Hematopoietic multipotent progenitor cell (in vitro differentiated cells): Measurements from ENCODE around the gene SPIRE2. TPM values are rescaled to one million over a fixed set of nuclear protein-coding genes. Genes with fewer than 3 reads are reported as not detected.
"Not testable (repeated sequence)": the region's sequence is repeated elsewhere in the genome, so short reads cannot be mapped to it uniquely, and the experiment has no call there.

Experiments
- DNase-seq, 3 donors: peaks; one replicate each; pipeline ENCODE4 v3.0.0-alpha.2; 2011 to 2015; ENCODE audit warnings: low read depth in 2 of 3, low spot score in 2 of 3
- total RNA-seq: library from RNA; depleted of rRNA; stranded (reverse); fragments of >200 nt; gene quantifications from one replicate; pipeline ENCODE4 v1.2.3, GENCODE V29; 2012

The SPIRE2 gene
- 0.54 TPM for total RNA-seq

- DNase-seq = peak; percentile 46 to 83 (median 83)
Observed at GRCh38 chr16:89828199-89828869, at the start of gene SPIRE2. SPIRE2 (plus strand) TSS chr16:89828475; CDS start chr16:89828551, 76 bp downstream.

GRCh38 chr16:89779231-89779908 is 48.9 kb upstream of the SPIRE2 start:
- DNase-seq = no peak

- no peak for DNase-seq
Observed at GRCh38 chr16:89779909-89780305, 48.4 kb upstream of the SPIRE2 start.

DNA sequence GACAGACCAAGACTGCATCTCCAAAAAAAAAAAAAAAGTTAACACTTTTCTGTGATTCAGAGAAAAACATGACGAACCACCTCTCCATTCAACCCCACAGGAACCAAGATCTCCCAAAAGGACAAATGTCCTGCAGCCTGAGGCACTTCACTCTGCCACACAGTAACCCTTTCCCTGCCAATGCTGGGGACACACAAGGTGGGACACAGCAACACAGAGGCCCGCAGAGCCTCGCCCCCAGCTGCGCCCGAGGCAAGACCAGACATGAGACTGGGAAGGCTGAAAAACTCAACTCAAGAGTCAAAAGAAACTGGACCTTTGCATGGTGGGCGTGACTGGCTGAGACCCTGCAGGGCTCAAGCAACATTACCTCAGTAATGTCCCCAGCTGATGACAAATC is 45.8 kb upstream of the SPIRE2 start:
- no peak for DNase-seq

DNA sequence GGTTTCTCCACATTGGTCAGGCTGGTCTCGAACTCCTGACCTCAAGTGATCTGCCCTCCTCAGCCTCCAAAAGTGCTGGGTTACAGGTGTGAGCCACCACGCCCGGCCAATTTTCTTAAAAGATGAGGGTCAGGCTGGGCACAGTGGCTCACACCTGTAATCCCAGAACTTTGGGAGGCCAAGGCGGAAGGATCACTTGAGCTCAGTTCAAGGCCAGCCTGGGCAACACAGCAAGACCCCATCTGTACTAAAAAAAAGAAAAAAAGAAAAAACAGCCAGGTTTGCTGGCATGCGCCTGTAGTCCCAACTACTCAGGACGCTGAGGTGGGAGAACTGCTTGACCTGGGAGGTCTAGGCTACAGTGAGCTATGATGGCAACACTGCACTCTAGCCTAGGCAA is 44.3 kb upstream of the SPIRE2 start:
- not testable (repeated sequence) for DNase-seq

- no peak for DNase-seq
Observed at GRCh38 chr16:89784406-89784805, 43.9 kb upstream of the SPIRE2 start.

DNA sequence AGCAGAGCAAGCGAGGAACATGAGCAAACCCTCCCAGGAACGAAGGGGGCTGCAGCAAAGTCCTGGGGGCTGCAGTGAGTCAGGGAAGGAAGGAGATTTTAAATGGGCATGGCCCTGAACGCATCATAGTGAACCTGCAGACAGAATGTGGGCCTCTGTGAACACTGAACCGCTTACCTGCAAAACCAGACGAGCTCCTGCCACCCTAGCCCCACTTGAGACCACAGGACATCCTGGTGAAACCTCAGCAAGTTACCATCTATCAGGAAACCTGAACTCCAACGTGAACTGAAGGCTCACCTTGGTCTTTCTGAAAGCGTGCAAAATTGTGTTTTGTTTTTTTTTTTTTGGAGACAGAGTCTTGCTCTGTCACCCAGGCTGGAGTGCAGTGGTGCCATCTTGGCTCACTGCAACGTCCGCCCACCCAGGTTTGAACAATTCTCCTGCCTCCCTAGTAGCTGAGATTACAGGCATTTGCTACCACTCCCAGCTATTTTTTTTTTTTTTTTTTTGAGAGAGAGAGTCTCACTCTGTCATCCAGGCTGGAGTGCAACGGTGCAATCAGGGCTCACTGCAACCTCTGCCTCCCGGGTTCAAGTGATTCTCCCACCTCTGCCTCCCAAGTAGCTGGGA is 42.6 kb upstream of the SPIRE2 start:
- no peak for DNase-seq

GRCh38 chr16:89786474-89787364 is 41.6 kb upstream of the SPIRE2 start:
- DNase-seq = no peak

DNA sequence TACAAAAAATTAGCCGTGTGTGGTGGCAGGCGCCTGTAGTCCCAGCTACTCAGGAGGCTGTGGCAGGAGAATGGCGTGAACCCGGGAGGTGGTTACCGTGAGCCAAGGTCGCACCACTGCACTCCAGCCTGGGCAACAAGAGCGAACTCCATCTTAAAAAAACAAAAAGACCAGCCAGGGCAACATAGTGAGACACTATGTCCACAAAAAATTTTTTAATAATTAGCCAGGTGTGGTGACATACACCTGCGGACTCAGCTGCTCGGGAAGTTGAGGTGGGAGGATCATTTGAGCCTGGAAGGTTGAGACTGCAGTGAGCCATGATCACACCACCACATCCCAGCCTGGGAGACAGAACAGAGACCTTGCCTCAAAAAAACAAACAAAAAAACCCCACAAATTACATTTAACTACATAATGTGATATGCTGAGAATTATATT is 40.9 kb upstream of the SPIRE2 start:
- no peak for DNase-seq

DNA sequence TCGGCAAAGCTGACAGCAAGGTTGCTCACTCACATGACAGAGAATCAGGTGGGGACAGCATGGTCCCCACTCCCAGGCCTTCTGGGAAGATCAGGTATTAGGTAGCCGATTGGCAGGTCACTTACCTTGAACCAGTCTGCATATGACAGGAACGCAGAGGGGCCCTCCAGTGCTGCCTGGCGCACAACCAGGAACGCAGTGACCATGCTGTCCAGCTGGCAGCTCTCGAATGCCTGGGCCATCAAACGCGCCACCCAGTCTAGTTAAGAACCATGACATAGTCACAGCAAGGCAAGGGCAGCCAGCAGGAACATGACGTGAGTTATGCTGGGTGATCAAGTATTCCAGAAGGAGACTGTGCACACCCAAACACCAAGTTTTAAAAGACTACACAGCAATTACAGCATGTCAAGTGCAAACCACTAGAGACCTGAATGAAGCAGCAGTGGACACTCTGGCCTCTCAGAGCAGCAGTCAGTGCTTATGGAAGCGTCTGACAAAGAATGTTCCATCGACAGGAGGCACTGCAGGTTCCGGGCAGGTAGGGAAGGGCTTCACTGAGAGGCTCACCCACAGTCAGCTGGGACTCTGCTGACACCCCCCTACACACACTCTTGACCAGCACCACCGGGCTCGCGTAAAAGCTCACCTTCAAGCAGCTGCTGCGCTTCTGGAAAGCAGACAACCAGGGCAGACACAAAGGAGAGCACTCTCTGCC is 36.8 kb upstream of the SPIRE2 start:
- DNase-seq = no peak

GRCh38 chr16:89793092-89793491 is 35.2 kb upstream of the SPIRE2 start:
- peak in 2 of 3 donors; percentile 13 to 31 for DNase-seq

GRCh38 chr16:89793955-89794354 is 34.3 kb upstream of the SPIRE2 start:
- DNase-seq = no peak

GRCh38 chr16:89795676-89796075 is 32.6 kb upstream of the SPIRE2 start:
- DNase-seq = no peak

- no peak for DNase-seq
Observed at GRCh38 chr16:89796104-89796503, 32.2 kb upstream of the SPIRE2 start.

DNA sequence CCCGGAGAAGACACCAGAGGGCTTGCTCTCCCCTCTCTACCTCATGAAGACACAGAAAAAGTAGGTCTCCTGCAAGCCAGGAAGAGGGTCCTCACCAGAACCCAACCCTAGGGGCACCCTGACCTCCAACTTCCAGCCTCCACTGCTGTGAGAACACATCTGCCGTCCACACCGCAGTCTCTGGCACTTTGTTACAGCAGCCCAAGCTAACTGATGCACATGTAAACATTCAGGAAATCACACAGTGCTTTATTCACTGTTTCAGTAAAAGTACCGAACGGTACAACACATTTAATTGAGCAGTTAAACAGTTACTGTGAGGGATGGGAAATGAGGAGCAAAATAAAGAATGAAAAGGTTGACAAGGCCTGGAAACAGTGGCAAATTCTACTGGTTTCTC is 30.1 kb upstream of the SPIRE2 start:
- DNase-seq = no peak

DNA sequence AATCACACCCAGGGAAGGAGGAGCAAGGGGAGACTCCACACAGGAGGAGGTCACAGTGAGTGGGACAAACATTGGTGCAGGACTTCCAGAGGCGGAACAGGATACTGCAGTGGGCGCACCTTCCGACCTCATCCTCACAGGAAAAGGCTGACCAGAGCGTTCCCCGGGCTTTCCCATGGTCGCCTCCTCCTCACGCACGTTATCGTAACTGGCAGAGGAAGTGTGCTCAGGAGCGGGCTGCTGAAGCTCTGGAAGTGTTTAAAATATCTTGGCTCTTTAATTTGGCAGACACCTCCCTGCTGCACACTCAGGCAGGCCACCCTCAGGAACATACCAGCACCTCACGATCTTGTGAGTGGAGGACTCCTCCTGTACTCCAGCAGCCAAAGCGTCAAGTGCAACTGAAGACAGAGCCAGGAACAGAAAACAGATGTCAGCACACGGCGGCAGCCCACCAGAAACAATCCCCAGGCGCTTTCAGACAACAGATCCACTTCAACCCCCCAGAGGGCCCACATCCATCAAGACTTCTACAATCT is 29.4 kb upstream of the SPIRE2 start:
- no peak for DNase-seq

- no peak for DNase-seq
Observed at GRCh38 chr16:89801800-89802199, 26.5 kb upstream of the SPIRE2 start.

DNA sequence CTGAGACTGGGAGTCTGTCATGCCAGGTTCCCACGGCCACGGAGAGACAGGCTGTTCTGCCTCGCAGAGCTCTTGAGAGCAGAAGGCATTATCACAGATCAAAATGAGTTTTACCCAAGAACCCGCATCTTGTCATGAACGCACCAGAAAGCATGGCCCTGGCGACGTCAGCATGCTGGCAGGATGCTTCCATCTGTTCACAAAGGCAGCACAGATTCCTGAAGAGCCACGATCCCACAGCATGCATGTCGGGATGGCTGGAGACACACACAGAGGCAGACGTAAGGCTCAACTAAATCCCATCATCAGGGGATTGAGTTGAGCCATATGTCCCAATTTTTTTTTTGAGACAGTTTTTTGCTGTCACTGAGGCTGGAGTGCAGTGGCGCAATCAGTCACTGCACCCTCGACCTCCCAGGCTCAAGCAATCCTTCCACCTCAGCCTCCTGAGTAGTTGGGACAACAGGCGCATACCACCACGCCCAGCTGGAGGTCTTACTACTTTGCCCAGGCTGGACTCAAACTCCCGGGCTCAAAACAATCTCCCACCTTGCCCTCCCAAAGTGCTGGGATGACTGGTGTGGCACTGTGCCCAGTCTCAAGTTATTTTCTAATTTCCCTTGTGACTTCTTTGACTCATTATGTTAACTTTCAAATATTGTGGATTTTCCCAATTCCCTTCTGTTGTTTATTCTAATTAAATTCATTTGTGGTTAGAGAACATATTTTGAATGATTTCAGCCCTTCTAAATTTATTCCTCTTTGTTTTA is 23.0 kb upstream of the SPIRE2 start:
- DNase-seq = no peak

GRCh38 chr16:89806589-89807193 is 21.6 kb upstream of the SPIRE2 start:
- not testable (repeated sequence) for DNase-seq
